K562 (cell line): ENCODE measurements around the gene RNF13.

Source experiments
- BRCA1 ChIP-seq, 2 experiments: fragments of 450-650 bp in 1 of 2; sonication (generic) in 1 of 2; formaldehyde crosslinking in 1 of 2; IDR thresholded peaks; 2 replicates each; pipeline versions ENCODE4 v1.5.0 to v1.6.1; 2017 to 2020; ENCODE audit warnings: mild to moderate bottlenecking in 1 of 2, missing genetic modification reagents in 1 of 2
- DPF2 ChIP-seq: fragments of 450-650 bp; IDR thresholded peaks from 2 replicates; pipeline ENCODE4 v1.6.1; 2016
- EP400 ChIP-seq: fragments of 450-650 bp; IDR thresholded peaks from 2 replicates; pipeline ENCODE4 v1.6.1; 2017; ENCODE audit warnings: antibody characterized with exemption, mild to moderate bottlenecking, moderate library complexity
- FOXA3 ChIP-seq, 2 experiments: fragments of 450-650 bp in 1 of 2; sonication (generic) in 1 of 2; formaldehyde crosslinking; IDR thresholded peaks in 1 of 2; conservative IDR thresholded peaks in 1 of 2; 2 replicates each; pipeline versions ENCODE4 v1.4.0 to v1.8.0; 2020 to 2022; ENCODE audit warnings: mild to moderate bottlenecking in 2 of 2, missing genetic modification reagents in 1 of 2
- FOXJ3 ChIP-seq: sonication (generic); formaldehyde crosslinking; IDR thresholded peaks from 2 replicates; pipeline ENCODE4 v1.4.0; 2020; ENCODE audit warnings: mild to moderate bottlenecking, missing genetic modification reagents
- GABPA ChIP-seq: fragments of 200-800 bp; sonication (Bioruptor generic); conservative IDR thresholded peaks from 2 replicates; pipeline ENCODE4 v1.6.1; 2016; ENCODE audit warnings: low read depth, missing genetic modification characterization, missing compliant biosample characterization
- HEY1 ChIP-seq: fragments of 250-450 bp; sonication (Bioruptor Pico); IDR thresholded peaks from 2 replicates; pipeline ENCODE4 v1.5.0; 2020; ENCODE audit warnings: mild to moderate bottlenecking, moderate library complexity, borderline replicate concordance
- KAT7 ChIP-seq: sonication (generic); formaldehyde crosslinking; IDR thresholded peaks from 2 replicates; pipeline ENCODE4 v1.8.0; 2022; ENCODE audit warnings: missing genetic modification reagents, mild to moderate bottlenecking, borderline replicate concordance
- NR2C2 ChIP-seq, 2 experiments: fragments of 200-800 bp in 1 of 2; sonication (Bioruptor generic) in 1 of 2; sonication (generic) in 1 of 2; formaldehyde crosslinking in 1 of 2; IDR thresholded peaks; 2 replicates each; pipeline versions ENCODE4 v1.6.1 to v1.8.0; 2016 to 2022; ENCODE audit warnings: mild to moderate bottlenecking in 1 of 2, missing compliant biosample characterization in 1 of 2, missing genetic modification characterization in 1 of 2, missing genetic modification reagents in 1 of 2
- SMAD1 ChIP-seq: fragments of 150-350 bp; IDR thresholded peaks from 2 replicates; pipeline ENCODE4 v1.6.1; 2014; ENCODE audit warnings: low read length, low read depth; ENCODE audit not compliant: partially characterized antibody
- TBP ChIP-seq: optimal IDR thresholded peaks from 2 replicates; pipeline ENCODE3; 2011; ENCODE audit warnings: low read depth, low read length, improper control_type of control experiment
- YY1 ChIP-seq, 3 experiments: IDR thresholded peaks; 2 replicates each; pipeline ENCODE4 v1.6.1; 2011; ENCODE audit warnings: low read length in 2 of 3, mild to moderate bottlenecking in 2 of 3, moderate library complexity in 2 of 3, borderline replicate concordance in 1 of 3, control low read depth in 1 of 3, low read depth in 1 of 3; ENCODE audit not compliant: insufficient read depth in 3 of 3, insufficient replicate concordance in 2 of 3, control insufficient read depth in 1 of 3, insufficient read length in 1 of 3; ENCODE audit errors: extremely low read depth in 1 of 3
- ZNF274 ChIP-seq: IDR thresholded peaks from 2 replicates; pipeline ENCODE4 v1.6.1; 2011; ENCODE audit warnings: low read depth, mild to moderate bottlenecking, low read length, moderate library complexity, borderline replicate concordance
- TF ChIP-seq, protein P1 (sequence below): sonication (generic); IDR thresholded peaks from 2 replicates; pipeline ENCODE4 v1.6.1; 2016

DNA sequence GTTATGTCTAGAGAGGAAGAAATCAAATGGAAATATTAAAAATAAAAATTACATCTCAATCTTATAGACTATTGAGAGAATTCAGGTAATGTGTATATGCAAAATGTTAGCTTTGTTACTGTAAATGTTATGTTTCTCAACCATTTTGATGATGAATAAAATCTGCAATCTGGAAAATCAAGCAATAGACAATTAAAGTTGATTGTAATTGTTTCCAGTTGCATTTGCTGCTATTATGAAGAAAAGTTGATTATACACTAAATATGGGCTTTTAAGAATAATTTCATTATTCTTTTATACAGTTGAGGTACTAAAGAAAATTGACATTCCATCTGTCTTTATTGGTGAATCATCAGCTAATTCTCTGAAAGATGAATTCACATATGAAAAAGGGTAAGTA is 88.8 kb downstream of the RNF13 start:
- no peak for TF ChIP-seq ZNF274
- no peak for TF ChIP-seq EP400
- no peak for TF ChIP-seq DPF2
- TF ChIP-seq YY1 (IDR thresholded peaks at IDR 0.05; ENCODE audit: borderline replicate concordance in 1 of 3, control insufficient read depth in 1 of 3, extremely low read depth in 1 of 3, insufficient read depth in 3 of 3, insufficient read length in 1 of 3, insufficient replicate concordance in 2 of 3, low read depth in 1 of 3, low read length in 2 of 3), result no peak
- no peak for TF ChIP-seq HEY1 (CRISPR knock-in tag)
- TF ChIP-seq SMAD1, result no peak
- no peak for TF ChIP-seq FOXJ3 (CRISPR knock-in tag)
- no peak for TF ChIP-seq NR2C2 (CRISPR knock-in tag; IDR thresholded peaks at IDR 0.05)
- TF ChIP-seq NR2C2 (tag; IDR thresholded peaks at IDR 0.05), result no peak
- TF ChIP-seq KAT7 (CRISPR knock-in tag), result no peak
- TF ChIP-seq GABPA (tag), result no peak
- TF ChIP-seq TBP, result no peak
- no peak for TF ChIP-seq FOXA3 (CRISPR knock-in tag; conservative IDR thresholded peaks at IDR 0.05 in 1 of 2, IDR thresholded peaks at IDR 0.05 in 1 of 2)
- TF ChIP-seq BRCA1 (IDR thresholded peaks at IDR 0.05), result no peak
- TF ChIP-seq BRCA1 (CRISPR knock-in tag; IDR thresholded peaks at IDR 0.05), result no peak
- TF ChIP-seq, protein P1, sequence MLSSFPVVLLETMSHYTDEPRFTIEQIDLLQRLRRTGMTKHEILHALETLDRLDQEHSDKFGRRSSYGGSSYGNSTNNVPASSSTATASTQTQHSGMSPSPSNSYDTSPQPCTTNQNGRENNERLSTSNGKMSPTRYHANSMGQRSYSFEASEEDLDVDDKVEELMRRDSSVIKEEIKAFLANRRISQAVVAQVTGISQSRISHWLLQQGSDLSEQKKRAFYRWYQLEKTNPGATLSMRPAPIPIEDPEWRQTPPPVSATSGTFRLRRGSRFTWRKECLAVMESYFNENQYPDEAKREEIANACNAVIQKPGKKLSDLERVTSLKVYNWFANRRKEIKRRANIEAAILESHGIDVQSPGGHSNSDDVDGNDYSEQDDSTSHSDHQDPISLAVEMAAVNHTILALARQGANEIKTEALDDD, result no peak
